HG03354 (cell line): ENCODE results near the gene RAB36.

ENCODE experiments used
- ATAC-seq: cut with Tn5 transposase; IDR thresholded peaks from one replicate; pipeline ENCODE4 v1.9.1; 2021; ENCODE audit warnings: mild to moderate bottlenecking; ENCODE audit not compliant: unreplicated experiment, poor library complexity, severe bottlenecking

Gene RAB36

GRCh38 chr22:23144932-23145877, at the start of gene RAB36:
Gene RAB36, plus strand, starts transcription at chr22:23145477. Its CDS starts 1,140 bp downstream, at chr22:23146617.
- ATAC-seq = peak; percentile 45

GRCh38 chr22:23095733-23096342, 49.4 kb upstream of the RAB36 start:
- ATAC-seq = no peak

GRCh38 chr22:23097412-23098229, 47.7 kb upstream of the RAB36 start:
- ATAC-seq = no peak

GRCh38 chr22:23098230-23098705, 47.0 kb upstream of the RAB36 start:
- ATAC-seq = no peak

- no peak for ATAC-seq
These were observed 46.4 kb upstream of the RAB36 start for GRCh38 chr22:23098718-23099530.

- no peak for ATAC-seq
These were observed 45.8 kb upstream of the RAB36 start for GRCh38 chr22:23099531-23099804.

- ATAC-seq = no peak
These were observed 45.0 kb upstream of the RAB36 start for GRCh38 chr22:23100124-23100801.

- ATAC-seq = no peak
These were observed 43.8 kb upstream of the RAB36 start for GRCh38 chr22:23101524-23101923.

- ATAC-seq = no peak
These were observed 43.1 kb upstream of the RAB36 start for GRCh38 chr22:23102002-23102655.

GRCh38 chr22:23102776-23103175, 42.5 kb upstream of the RAB36 start:
- ATAC-seq = no peak

- no peak for ATAC-seq
These were observed 41.9 kb upstream of the RAB36 start for GRCh38 chr22:23103199-23103954.

GRCh38 chr22:23104187-23104971, 40.9 kb upstream of the RAB36 start:
- ATAC-seq = no peak

- no peak for ATAC-seq
These were observed 40.0 kb upstream of the RAB36 start for GRCh38 chr22:23105304-23105703.

GRCh38 chr22:23105919-23106318, 39.4 kb upstream of the RAB36 start:
- ATAC-seq = no peak

GRCh38 chr22:23106344-23106743, 38.9 kb upstream of the RAB36 start:
- ATAC-seq = no peak

GRCh38 chr22:23106906-23107367, 38.3 kb upstream of the RAB36 start:
- no peak for ATAC-seq
